Stimulated activated effector memory CD8-positive, alpha-beta T cell treated with anti-CD3 and anti-CD28 coated beads, Interleukin-12 subunit alpha, Interleukin-12 subunit beta, amount 100 ng/mL, for 72 hours (primary cell): ENCODE results near the gene SLC39A6.
"Not testable (repeated sequence)": the region's sequence is repeated elsewhere in the genome, so short reads cannot be mapped to it uniquely, and the experiment has no call there.

Experiments used
- ATAC-seq: fragments of 150-1000 bp; cut with Tn5 transposase; 2 replicates; pipeline ENCODE4 v1.10.0; 2021
- DNase-seq, 2 donors: peaks; one replicate each; pipeline ENCODE4 v3.0.0; 2021 to 2022; ENCODE audit warnings: low spot score in 2 of 2
- H3K27ac Mint-ChIP-seq: one replicate; pipeline ENCODE4 v1.8.0; 2022; ENCODE audit warnings: mild to moderate bottlenecking, mixed read lengths
- H3K36me3 Mint-ChIP-seq: one replicate; pipeline ENCODE4 v1.8.0; 2022; ENCODE audit warnings: mild to moderate bottlenecking, mixed read lengths
- H3K4me1 Mint-ChIP-seq: one replicate; pipeline ENCODE4 v1.8.0; 2022; ENCODE audit warnings: mixed read lengths
- H3K4me3 Mint-ChIP-seq: one replicate; pipeline ENCODE4 v1.8.0; 2022; ENCODE audit warnings: mild to moderate bottlenecking, mixed read lengths
- H3K9me3 Mint-ChIP-seq: one replicate; pipeline ENCODE4 v1.8.0; 2022; ENCODE audit warnings: mixed read lengths

The SLC39A6 gene

DNA sequence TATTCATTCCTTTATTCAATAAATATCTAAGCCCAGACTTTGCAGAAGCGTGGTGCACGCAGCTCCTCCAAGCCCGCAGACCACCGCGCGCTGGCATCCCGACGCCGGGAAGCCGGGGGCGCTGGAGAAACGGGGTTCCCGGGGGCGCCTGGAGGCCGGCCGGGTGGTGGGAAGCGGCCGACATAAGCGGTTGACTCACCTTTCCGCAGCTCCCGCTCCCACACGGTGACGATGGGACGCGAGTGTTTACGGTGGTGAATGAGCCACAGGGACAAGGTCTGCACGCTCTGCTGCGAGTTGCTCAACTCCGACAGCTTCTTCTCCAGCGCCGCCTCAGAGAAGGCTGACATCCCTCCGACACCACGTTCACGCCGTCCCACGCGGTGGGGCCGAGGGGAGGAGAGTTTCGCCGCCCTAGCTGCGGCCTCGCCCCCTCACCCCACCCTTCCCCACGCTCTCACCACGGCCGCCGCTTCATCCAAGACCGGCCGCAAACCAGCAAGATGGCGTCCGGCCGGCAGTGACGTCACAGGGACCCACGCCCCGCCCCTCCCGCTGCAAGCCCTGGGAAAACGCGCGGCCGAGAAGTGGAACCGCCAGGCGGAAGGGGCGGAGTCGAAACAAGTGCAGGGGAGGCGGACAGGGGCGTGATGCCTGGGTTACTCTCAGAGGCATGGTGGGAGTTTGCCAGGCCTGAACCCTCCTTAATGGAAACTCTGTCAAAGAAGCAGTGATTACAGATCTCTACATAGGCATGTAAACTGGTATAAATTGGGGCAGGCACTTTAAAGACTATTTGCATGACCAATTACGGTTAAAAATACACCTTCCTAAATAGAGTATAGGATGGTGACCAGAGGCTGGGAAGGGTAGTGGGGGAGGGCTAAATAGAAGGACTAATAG lies 61.8 kb downstream of the SLC39A6 start, which contains the start of gene RPRD1A:
Gene RPRD1A, minus strand, starts transcription at position 505 of the 903 bp plus-strand sequence. Its CDS starts 155 bp downstream, at position 350.
- Mint-ChIP-seq H3K27ac (peak within 1 kb of the TSS; percentile 97), H3K4me1 (peaks cover 19% of the 10 kb centered on the region), H3K9me3 (no peaks in the 10 kb centered on the region), H3K4me3 (peak within 1 kb of the TSS; percentile 87), H3K36me3 (peaks cover 13% of the 10 kb centered on the region)
- peak; percentile 98 to 99 for DNase-seq
- ATAC-seq = peak; percentile 94

GRCh38 chr18:36066686-36067054 lies 62.5 kb downstream of the SLC39A6 start:
- Mint-ChIP-seq H3K4me3 (peak overlapping the region; percentile 87), H3K9me3 (no peaks in the 10 kb centered on the region), H3K4me1 (peaks cover 19% of the 10 kb centered on the region), H3K27ac (peak overlapping the region; percentile 97), H3K36me3 (peaks cover 13% of the 10 kb centered on the region)
- ATAC-seq (no peak), DNase-seq (no peak)

GRCh38 chr18:36066001-36066400 lies 63.1 kb downstream of the SLC39A6 start:
- no peak overlapping the region for H3K27ac Mint-ChIP-seq

DNA sequence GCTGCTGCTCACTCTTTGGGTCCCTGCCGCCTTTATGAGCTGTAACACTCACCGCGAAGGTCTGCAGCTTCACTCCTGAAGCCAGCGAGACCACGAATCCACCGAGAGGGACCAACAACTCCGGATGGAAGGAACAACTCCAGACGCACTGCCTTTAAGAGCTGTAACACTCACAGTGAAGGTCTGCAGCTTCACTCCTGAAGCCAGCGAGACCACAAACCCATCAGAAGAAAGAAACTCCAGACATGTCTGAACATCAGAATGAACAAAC lies 64.4 kb downstream of the SLC39A6 start:
- peaks cover 19% of the 10 kb centered on the region for H3K4me1 Mint-ChIP-seq

More at GRCh38 chr18:36066001-36066400, 63.1 kb downstream of the SLC39A6 start:
- ATAC-seq = no peak
- no peak for DNase-seq
- Mint-ChIP-seq H3K4me1 (peaks cover 19% of the 10 kb centered on the region), H3K9me3 (no peaks in the 10 kb centered on the region), H3K36me3 (peaks cover 13% of the 10 kb centered on the region), H3K4me3 (peak overlapping the region; percentile 87)

GRCh38 chr18:36064027-36064808 lies 64.9 kb downstream of the SLC39A6 start:
- no peak for ATAC-seq
- H3K4me3 Mint-ChIP-seq = no peak overlapping the region
- no peak overlapping the region for H3K27ac Mint-ChIP-seq
- H3K9me3 Mint-ChIP-seq = no peaks in the 10 kb centered on the region
- DNase-seq = no peak
- peaks cover 19% of the 10 kb centered on the region for H3K4me1 Mint-ChIP-seq
- H3K36me3 Mint-ChIP-seq = peaks cover 13% of the 10 kb centered on the region

More for the DNA sequence above, 64.4 kb downstream of the SLC39A6 start:
- H3K27ac Mint-ChIP-seq, H3K9me3 Mint-ChIP-seq, ATAC-seq, DNase-seq, H3K4me3 Mint-ChIP-seq: not testable (repeated sequence)
- peaks cover 13% of the 10 kb centered on the region for H3K36me3 Mint-ChIP-seq

DNA sequence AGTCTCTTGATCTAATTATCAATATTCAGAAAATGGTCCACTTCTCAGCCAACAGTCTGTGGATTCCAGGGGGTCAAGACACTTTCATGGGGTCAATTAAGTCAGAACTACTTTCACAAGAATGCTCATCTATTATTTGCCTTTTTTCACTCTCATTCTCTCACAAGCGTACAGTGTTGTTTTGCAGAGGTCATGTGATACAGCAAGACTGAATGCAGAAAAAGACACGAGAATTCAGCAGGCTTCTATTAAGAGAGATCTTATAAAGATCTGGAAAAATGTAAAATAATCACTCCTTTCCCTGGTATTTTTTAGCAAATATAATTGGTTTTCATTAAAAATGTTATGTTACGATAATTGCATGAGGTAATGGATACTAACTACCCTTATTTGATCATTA lies 70.5 kb downstream of the SLC39A6 start:
- ATAC-seq (no peak), DNase-seq (no peak)
- Mint-ChIP-seq H3K36me3 (no peaks in the 10 kb centered on the region), H3K9me3 (no peaks in the 10 kb centered on the region), H3K4me3 (no peak overlapping the region), H3K4me1 (peaks cover 9% of the 10 kb centered on the region), H3K27ac (no peak overlapping the region)
